Esophagus muscularis mucosa (tissue), 4 donors: ENCODE results near the gene GLI3. TPM values are rescaled to one million over a fixed set of nuclear protein-coding genes. Genes with fewer than 3 reads are reported as not detected.

ENCODE experiments used
- DNase-seq: peaks from one replicate; pipeline ENCODE4 v3.0.0-alpha.2; 2017; ENCODE audit errors: extremely low spot score
- H3K27ac ChIP-seq, 4 donors: fragments of 200-600 bp; sonication (generic); replicated peaks in 1 of 4; 1 replicate in 3 of 4; 2 replicates in 1 of 4; pipeline ENCODE4 v1.5.1; 2016 to 2019; ENCODE audit warnings: mild to moderate bottlenecking in 1 of 4
- H3K27me3 ChIP-seq, 4 donors: fragments of 200-600 bp; sonication (generic); one replicate each; pipeline versions ENCODE4 v1.5.1 to v1.6.0; 2016 to 2019
- H3K36me3 ChIP-seq, 4 donors: fragments of 200-600 bp; sonication (generic); one replicate each; pipeline ENCODE4 v1.5.1; 2016 to 2019
- H3K4me1 ChIP-seq, 4 donors: fragments of 200-600 bp; sonication (generic); one replicate each; pipeline ENCODE4 v1.5.1; 2016 to 2019
- H3K4me3 ChIP-seq, 4 donors: fragments of 200-600 bp; sonication (generic); 1 replicate in 2 of 4; 2 replicates in 2 of 4; pipeline ENCODE4 v1.5.1; 2016 to 2019; ENCODE audit warnings: mild to moderate bottlenecking in 4 of 4, moderate library complexity in 1 of 4
- H3K9me3 ChIP-seq, 4 donors: fragments of 200-600 bp; sonication (generic); 1 replicate in 3 of 4; 2 replicates in 1 of 4; pipeline ENCODE4 v1.5.1; 2016 to 2019
- EP300 ChIP-seq: sonication (generic); formaldehyde crosslinking; IDR thresholded peaks from one replicate; pipeline ENCODE4 v1.6.1; 2017; ENCODE audit warnings: antibody characterized with exemption
- POLR2A ChIP-seq: fragments of 450-650 bp; IDR thresholded peaks from one replicate; pipeline ENCODE4 v1.6.1; 2017; ENCODE audit warnings: antibody characterized with exemption, moderate library complexity, mild to moderate bottlenecking, low read depth
- POLR2AphosphoS5 ChIP-seq, 2 donors: sonication (generic); formaldehyde crosslinking; IDR thresholded peaks; one replicate each; pipeline ENCODE4 v1.6.1; 2017; ENCODE audit warnings: antibody characterized with exemption in 2 of 2
- WGBS: methylation state at CpG from one replicate; pipeline ENCODE4 v1.1.5; 2018; 5-methylcytosine and 5-hydroxymethylcytosine counted together
- intact Hi-C: fragments of 100-400 bp; cut with DNase I; formaldehyde crosslinking; loops from one replicate; pipeline ENCODE4 v1.15.1; 2023
- total RNA-seq, 4 donors: library from RNA; depleted of rRNA; stranded (reverse); fragments of >200 nt; gene quantifications; one replicate each; pipeline versions ENCODE4 v1.1.0 to v1.2.1, GENCODE V29; 2016
- TF ChIP-seq, protein P1 (sequence below), 3 experiments: fragments of 200-600 bp in 2 of 3; fragments of 450-650 bp in 1 of 3; sonication (generic) in 2 of 3; IDR thresholded peaks; one replicate each; pipeline ENCODE4 v1.5.1; 2017 to 2019; ENCODE audit warnings: antibody characterized with exemption in 3 of 3, mild to moderate bottlenecking in 2 of 3, moderate library complexity in 1 of 3

GLI3 gene
- total RNA-seq, 4 donors from 2014 or later, result 11.7 to 17.8 (median 13.3) TPM

DNA sequence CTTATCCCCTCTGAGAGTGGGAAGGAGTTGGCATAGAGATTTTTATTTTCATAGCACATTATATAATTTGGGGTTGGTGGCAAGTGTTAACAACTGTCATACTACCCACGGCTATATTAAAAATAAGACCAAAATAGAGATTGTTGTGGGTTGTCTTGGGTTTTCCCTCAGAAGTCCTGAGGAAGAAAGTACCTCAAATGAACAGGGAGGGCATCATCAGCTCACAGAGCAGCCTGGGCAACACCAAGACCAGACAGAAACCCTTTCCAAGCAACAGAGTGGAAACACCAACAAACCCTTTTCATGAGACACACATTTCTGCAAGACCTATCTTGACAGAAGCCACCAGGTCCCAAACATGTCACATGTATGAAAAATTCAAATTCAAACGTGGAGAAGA lies 121.2 kb downstream of the GLI3 start:
- Histone ChIP-seq H3K36me3 (no peaks in the 10 kb centered on the region), H3K9me3 (no peaks in the 10 kb centered on the region), H3K4me1 (peaks cover 0 to 33% (median 21%) of the 10 kb centered on the region in 4 donors), H3K27me3 (no peaks in the 10 kb centered on the region), H3K4me3 (no peak overlapping the region), H3K27ac (no peak overlapping the region)
- WGBS, result 43% methylated on average over 2 of the region's 2 CpGs
- intact Hi-C loops, result no loop called here
- TF ChIP-seq EP300 (no peak), POLR2AphosphoS5 (IDR thresholded peaks at IDR 0.05) (no peak), POLR2A (no peak)
- TF ChIP-seq, protein P1, sequence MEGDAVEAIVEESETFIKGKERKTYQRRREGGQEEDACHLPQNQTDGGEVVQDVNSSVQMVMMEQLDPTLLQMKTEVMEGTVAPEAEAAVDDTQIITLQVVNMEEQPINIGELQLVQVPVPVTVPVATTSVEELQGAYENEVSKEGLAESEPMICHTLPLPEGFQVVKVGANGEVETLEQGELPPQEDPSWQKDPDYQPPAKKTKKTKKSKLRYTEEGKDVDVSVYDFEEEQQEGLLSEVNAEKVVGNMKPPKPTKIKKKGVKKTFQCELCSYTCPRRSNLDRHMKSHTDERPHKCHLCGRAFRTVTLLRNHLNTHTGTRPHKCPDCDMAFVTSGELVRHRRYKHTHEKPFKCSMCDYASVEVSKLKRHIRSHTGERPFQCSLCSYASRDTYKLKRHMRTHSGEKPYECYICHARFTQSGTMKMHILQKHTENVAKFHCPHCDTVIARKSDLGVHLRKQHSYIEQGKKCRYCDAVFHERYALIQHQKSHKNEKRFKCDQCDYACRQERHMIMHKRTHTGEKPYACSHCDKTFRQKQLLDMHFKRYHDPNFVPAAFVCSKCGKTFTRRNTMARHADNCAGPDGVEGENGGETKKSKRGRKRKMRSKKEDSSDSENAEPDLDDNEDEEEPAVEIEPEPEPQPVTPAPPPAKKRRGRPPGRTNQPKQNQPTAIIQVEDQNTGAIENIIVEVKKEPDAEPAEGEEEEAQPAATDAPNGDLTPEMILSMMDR (IDR thresholded peaks at IDR 0.05), result no peak
- DNase-seq, result no peak

DNA sequence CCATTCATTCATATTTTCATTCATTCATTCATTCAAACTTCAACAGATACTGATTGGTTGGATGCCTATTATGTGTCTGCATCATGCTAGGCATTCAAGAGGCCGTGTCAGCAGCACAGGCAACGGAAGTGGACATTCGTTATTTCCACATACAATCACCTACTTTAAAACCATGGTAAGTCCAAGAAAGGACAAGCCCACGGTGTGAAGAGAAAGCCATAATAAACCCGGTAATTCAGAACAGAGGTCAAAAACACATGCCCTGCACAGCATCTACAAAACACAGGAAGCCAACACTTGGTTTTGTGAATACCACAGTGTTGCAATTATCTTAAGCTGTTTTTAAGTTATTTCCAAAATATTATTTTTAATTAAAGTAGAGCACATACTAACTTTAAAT lies 126.7 kb downstream of the GLI3 start:
- Histone ChIP-seq H3K27ac (no peak overlapping the region), H3K27me3 (no peaks in the 10 kb centered on the region), H3K4me1 (peaks cover 38 to 71% (median 62%) of the 10 kb centered on the region in 4 donors), H3K4me3 (no peak overlapping the region), H3K9me3 (no peaks in the 10 kb centered on the region), H3K36me3 (no peaks in the 10 kb centered on the region)
- intact Hi-C loops, result no loop called here
- DNase-seq, result no peak
- no peak for TF ChIP-seq POLR2AphosphoS5 (IDR thresholded peaks at IDR 0.05)
- TF ChIP-seq POLR2A, result no peak
- TF ChIP-seq, protein P1 (IDR thresholded peaks at IDR 0.05), result no peak
- no peak for TF ChIP-seq EP300
- 88% methylated on average over 5 of the region's 5 CpGs for WGBS

DNA sequence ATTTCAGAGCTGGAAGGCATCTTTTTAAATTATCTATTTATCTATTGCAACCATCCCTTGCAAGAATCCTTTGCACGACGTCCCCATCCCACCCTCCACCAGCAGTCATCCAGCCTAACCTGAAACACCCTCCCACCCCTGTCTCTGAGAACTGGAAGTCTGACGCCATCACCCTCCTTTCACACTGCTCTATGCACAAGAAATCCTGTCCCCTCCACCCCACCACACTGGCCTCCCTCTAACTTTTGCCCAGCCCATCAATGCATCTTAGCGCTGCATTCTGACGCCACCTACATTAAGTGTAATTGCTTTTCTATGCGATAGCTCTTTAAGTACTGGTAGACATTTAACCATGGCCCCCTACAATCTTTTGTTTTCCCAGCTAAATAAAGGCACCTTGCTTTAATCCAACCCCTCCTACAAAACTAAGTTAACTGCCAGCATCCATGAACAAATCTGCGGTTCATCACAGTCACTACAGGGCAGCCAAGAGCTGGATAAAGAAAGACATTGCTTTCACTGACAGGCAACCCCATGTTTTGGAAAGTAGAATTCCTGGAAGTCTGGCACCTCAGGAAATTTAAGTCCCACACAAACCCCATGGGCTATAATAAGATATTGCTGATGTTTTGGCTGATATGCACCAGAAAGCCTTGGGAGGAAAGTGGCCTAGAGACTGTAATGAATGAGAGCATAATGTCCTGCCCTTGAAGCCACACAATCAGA lies 128.0 kb downstream of the GLI3 start:
- 53% methylated on average over 7 of the region's 7 CpGs for WGBS
- no peaks in the 10 kb centered on the region for H3K36me3 ChIP-seq
- no peaks in the 10 kb centered on the region for H3K9me3 ChIP-seq
- peak overlapping the region in 1 of 4 donors; percentile 3 for H3K4me3 ChIP-seq
- peaks cover 38 to 79% (median 68%) of the 10 kb centered on the region in 4 donors for H3K4me1 ChIP-seq
- TF ChIP-seq, protein P1 (IDR thresholded peaks at IDR 0.05), result no peak
- TF ChIP-seq POLR2AphosphoS5 (IDR thresholded peaks at IDR 0.05) (no peak), POLR2A (no peak), EP300 (no peak)
- no peaks in the 10 kb centered on the region for H3K27me3 ChIP-seq
- intact Hi-C loops, result loop anchor here (10.0 kb wide), 1 partner anchor 106 kb away; no protein-coding TSS in a partner anchor
- H3K27ac ChIP-seq, result peak overlapping the region; percentile 24 to 72 (median 43)
- no peak for DNase-seq

- WGBS, result 62% methylated on average over 10 of the region's 10 CpGs
- Histone ChIP-seq H3K27ac (peak overlapping the region; percentile 38 to 72 (median 64)), H3K27me3 (no peaks in the 10 kb centered on the region), H3K4me3 (no peak overlapping the region), H3K36me3 (peaks cover 0 to 3% (median 0%) of the 10 kb centered on the region in 4 donors), H3K4me1 (peaks cover 42 to 81% (median 70%) of the 10 kb centered on the region in 4 donors), H3K9me3 (no peaks in the 10 kb centered on the region)
- TF ChIP-seq, protein P1 (IDR thresholded peaks at IDR 0.05), result no peak
- TF ChIP-seq POLR2A (no peak), POLR2AphosphoS5 (IDR thresholded peaks at IDR 0.05) (no peak), EP300 (no peak)
- intact Hi-C loops, result loop anchor here (10.0 kb wide), 1 partner anchor 107 kb away; no protein-coding TSS in a partner anchor
- no peak for DNase-seq
These were observed 129.3 kb downstream of the GLI3 start for GRCh38 chr7:42107484-42108240.
